ENCODE results near the gene CABCOCO1.

DNA sequence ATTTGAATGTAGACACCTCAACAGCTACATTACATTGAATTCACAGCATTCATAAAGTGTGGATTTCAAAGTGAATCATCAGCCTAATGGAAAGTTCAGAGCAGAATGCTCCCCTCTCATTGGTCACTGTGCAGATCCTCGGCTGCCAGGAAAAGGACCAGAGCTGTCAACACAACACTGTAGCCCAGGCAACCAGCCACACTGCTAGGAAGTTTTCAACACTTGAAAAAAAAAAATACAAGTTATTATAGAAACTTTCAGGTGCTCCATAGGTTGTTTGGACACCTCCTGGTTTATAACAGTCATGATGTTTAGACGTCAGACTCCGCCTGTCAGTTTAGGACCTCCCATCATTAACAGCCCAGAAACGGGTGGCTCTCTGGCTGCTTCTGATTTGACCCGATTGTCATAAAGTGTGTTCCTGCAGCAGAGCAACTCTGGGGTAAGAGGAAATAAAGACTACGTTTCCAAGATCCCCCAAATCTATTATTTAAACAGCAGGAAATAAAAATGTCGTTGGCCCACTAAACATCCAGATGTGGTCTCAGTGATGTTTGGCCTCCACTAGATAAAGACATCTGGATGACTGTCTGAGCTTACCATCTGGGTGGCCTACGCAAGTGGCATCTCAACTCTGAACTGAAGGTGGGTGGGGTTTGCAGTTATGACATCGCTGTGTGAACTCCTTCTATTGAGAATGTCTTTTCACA, 117.4 kb downstream of the CABCOCO1 start:
- no peak for TF ChIP-seq RAD21 (IDR thresholded peaks at IDR 0.05; ENCODE audit: low read depth)
- no peak for TF ChIP-seq CREB1 (IDR thresholded peaks at IDR 0.05; ENCODE audit: low read depth)
- TF ChIP-seq TAF1 (IDR thresholded peaks at IDR 0.05; ENCODE audit: low read depth), result no peak
- no peak for TF ChIP-seq MAX (IDR thresholded peaks at IDR 0.05)
- TF ChIP-seq EP300 (IDR thresholded peaks at IDR 0.05; ENCODE audit: borderline replicate concordance), result no peak
- TF ChIP-seq, protein P1, sequence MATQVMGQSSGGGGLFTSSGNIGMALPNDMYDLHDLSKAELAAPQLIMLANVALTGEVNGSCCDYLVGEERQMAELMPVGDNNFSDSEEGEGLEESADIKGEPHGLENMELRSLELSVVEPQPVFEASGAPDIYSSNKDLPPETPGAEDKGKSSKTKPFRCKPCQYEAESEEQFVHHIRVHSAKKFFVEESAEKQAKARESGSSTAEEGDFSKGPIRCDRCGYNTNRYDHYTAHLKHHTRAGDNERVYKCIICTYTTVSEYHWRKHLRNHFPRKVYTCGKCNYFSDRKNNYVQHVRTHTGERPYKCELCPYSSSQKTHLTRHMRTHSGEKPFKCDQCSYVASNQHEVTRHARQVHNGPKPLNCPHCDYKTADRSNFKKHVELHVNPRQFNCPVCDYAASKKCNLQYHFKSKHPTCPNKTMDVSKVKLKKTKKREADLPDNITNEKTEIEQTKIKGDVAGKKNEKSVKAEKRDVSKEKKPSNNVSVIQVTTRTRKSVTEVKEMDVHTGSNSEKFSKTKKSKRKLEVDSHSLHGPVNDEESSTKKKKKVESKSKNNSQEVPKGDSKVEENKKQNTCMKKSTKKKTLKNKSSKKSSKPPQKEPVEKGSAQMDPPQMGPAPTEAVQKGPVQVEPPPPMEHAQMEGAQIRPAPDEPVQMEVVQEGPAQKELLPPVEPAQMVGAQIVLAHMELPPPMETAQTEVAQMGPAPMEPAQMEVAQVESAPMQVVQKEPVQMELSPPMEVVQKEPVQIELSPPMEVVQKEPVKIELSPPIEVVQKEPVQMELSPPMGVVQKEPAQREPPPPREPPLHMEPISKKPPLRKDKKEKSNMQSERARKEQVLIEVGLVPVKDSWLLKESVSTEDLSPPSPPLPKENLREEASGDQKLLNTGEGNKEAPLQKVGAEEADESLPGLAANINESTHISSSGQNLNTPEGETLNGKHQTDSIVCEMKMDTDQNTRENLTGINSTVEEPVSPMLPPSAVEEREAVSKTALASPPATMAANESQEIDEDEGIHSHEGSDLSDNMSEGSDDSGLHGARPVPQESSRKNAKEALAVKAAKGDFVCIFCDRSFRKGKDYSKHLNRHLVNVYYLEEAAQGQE (IDR thresholded peaks at IDR 0.05; ENCODE audit: low read depth), result no peak
